HG03039 (cell line): ENCODE results near the gene CENPA.
"Not testable (repeated sequence)": the region's sequence is repeated elsewhere in the genome, so short reads cannot be mapped to it uniquely, and the experiment has no call there.

ENCODE experiments used
- ATAC-seq: cut with Tn5 transposase; IDR thresholded peaks from one replicate; pipeline ENCODE4 v1.9.1; 2021; ENCODE audit warnings: mild to moderate bottlenecking, moderate library complexity; ENCODE audit not compliant: unreplicated experiment

Gene CENPA

DNA sequence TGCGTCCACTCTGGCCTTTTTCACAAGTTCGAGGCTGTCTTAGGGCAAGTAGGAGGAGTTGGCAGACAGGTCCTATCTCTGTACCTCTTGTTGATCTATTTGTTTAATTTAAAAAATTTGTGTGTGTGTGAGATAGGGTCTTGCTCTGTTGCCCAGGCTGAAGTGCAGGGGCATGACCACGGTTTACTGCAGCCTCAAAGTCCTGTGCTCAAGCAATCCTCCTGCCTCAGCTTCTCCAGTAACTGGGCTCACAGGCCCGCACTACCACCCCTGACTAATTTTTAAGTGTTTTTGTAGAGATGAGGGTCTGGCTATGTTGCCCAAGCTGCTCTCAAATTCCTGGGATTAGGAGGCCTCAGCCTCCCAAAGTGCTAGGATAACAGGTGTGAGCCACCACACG, 26.0 kb upstream of the CENPA start:
- no peak for ATAC-seq

DNA sequence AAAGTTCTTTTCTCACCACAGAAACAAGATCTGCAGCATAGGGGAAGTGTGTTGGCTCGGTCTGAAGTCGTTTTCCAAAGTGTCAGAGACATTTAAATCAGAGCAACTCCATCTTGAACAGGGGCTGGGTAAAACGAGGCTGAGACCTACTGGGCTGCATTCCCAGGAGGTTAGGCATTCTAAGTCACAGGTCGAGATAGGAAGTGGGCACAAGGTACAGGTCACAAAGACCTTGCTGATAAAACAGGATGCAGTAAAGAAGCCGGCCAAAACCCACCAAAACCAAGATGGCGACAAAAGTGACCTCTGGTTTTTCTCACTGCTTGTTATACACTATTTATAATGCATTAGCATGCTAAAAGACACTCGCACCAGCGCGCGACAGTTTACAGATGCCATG, 24.9 kb upstream of the CENPA start:
- ATAC-seq, result not testable (repeated sequence)

DNA sequence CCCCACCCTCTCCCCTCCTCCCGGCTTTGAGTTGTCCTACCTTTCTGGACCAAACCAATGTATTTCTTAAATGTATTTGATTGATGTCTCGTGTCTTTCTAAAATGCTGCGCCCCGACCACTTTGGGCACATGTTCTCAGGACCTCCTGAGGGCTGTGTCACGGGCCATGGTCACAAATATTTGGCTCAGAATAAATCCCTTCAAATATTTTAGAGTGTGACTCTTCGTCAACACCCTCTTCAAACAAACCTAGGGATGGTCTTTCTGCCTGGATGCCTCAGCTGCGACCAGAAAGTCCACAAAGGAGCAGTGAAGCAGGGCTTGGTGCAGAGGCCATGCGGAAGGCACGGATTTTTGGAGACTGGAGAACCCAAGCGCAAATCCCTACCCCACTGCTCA, 22.8 kb upstream of the CENPA start:
- no peak for ATAC-seq

- peak; percentile 78 for ATAC-seq
These were observed 21.6 kb upstream of the CENPA start, which contains the start of gene SLC35F6 for GRCh38 chr2:26764078-26764887. Gene SLC35F6, plus strand, starts transcription at chr2:26764284. Its CDS starts 66 bp downstream, at chr2:26764350.

DNA sequence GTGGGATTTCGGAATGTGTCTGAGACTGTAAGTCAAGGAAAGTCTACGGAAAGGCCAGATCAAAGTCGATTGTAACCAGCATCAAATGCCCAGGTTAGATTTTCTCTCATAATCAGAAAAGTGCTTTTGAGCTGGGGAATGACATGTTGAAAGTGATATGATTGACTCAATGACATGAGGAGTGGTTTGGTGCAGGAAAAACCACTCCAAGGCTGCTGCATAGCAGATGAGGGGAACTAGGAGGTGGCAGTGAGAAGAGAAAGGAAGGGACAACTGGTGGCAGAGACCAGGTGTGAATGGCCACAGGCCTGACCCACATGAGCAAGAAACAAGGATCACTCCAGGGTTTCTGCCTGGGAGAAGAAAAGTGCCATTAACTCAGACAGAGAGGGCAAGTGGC, 20.9 kb upstream of the CENPA start:
- no peak for ATAC-seq

DNA sequence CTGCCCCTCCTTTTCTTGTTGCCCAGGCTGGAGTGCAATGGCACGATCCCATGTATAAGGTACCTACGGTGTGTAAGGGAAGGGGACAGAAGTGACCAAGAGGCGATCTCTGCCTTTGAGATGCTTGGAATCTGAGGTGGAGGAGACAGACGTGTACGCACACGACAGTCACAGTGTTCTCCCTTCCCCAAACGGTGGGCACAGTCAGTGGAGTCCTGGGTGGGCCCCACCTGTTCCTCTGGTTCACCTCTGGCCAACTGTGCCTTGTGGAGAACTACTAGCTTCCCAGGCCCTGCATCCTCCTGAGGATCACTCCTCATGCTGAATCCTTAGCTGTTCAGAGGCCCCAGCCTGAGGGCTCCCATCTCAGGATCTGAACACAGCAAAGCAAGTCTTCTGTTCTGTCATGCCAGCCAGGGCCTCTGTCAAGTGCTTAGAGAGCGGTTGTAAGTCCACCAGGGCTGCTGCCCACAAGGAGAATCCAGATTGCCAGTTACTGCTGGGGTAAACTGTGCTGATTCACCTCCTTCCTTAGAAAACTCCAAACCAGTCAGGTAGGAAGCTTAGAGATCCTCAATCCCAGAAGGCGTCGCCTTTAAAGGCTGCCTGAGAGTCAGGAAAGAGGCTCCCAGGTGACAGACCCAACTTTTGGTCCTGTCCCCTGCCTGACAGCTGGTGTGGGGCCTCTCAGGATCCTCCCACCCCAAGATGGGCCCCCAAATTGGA, 20.2 kb upstream of the CENPA start:
- ATAC-seq, result no peak

DNA sequence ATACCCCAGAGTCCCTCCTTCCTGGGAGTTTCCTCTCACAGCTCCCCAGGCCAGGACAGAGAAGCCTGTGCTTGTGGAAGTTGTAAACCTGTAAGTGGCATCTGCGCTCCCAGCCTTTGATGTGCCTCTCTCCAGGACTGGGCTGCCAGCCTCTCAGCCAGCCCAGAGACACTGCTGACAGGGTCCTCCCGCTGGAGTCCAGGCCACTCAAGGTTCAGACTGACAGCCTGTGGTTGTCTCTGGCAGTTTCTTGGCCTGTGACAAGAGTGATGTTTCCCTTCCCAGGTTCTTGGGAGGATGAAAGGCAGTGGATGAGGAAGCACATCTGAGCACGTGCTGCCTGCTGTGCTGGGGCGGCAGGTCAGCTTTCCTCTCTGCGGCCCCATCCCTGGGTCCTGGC, 18.7 kb upstream of the CENPA start:
- ATAC-seq, result no peak

DNA sequence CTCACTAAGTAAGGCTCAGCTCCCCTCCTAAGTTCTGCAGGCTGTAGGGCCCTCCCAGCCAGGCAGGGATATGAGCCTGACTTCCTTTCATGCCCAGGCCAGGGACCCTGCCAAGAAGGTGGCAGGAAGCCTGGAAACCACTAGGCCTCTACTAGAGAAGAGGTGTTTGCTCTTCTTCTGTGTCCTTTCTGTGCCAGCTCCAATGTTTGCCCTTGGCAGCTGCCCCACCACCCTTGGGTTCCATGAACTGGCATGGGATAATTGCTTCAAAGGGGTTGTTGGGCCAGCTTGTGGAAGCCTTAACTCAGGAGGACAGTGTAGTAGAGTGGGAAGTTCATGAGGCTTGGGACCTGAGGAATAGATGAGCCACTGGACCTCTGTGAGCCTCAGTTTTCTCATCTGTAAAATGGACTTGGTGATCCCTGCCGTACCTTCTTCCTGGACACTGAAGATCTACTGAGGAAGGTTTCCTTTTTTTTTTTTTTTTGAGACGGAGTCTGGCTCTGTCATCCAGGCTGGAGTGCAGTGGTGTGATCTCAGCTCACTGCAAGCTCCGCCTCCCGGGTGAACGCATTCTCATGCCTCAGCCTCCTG, 17.9 kb upstream of the CENPA start:
- no peak for ATAC-seq

GRCh38 chr2:26768759-26769088, 17.1 kb upstream of the CENPA start:
- ATAC-seq, result no peak

GRCh38 chr2:26769089-26769761, 16.6 kb upstream of the CENPA start:
- no peak for ATAC-seq

- no peak for ATAC-seq
These were observed 14.8 kb upstream of the CENPA start for GRCh38 chr2:26770986-26771586.

GRCh38 chr2:26772064-26773001, 13.5 kb upstream of the CENPA start:
- ATAC-seq, result no peak

DNA sequence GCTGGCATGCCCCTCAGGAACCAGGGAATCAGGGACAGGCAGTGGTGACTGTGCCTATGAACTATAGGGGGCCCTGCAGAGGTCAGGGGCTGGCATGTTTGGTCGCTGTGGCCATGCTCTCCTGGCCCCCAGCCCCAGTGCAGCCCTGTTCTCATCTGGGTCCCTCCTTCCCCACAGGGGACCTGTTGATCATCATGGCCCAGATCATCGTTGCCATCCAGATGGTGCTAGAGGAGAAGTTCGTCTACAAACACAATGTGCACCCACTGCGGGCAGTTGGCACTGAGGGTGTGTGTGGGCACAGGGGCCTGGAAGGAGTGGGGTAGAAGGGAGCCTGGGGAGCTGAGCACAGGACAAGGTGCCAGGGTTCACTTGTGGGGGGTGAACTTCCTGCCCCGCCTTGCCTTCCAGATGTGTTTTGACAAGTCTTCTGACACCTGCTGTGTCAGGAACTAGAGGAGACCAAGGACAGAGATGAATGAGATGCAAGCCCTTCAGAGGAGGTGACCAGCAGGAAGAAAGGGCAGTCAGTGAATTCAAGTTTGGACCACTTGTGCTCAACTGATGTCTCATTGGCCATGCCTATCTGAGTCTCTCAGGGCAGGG, 9.6 kb upstream of the CENPA start:
- no peak for ATAC-seq

GRCh38 chr2:26778098-26778497, 7.8 kb upstream of the CENPA start:
- no peak for ATAC-seq

DNA sequence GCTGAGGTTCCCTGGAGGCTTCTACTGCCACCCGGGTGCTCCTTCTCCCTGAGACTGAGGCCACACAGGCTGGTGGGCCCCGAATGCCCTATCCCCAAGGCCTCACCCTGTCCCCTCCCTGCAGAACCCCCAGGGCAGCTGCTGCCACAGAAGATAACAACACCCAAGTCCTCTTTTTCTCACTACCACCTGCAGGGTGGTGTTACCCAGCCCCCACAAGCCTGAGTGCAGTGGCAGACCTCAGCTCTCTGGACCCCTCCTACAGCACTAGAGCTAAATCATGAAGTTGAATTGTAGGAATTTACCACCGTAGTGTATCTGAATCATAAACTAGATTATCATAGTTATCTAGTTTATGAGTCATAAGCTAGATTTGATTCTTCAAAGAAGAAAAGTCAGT, 7.3 kb upstream of the CENPA start:
- ATAC-seq, result no peak

- no peak for ATAC-seq
These were observed 5.6 kb upstream of the CENPA start for GRCh38 chr2:26780203-26780760.

DNA sequence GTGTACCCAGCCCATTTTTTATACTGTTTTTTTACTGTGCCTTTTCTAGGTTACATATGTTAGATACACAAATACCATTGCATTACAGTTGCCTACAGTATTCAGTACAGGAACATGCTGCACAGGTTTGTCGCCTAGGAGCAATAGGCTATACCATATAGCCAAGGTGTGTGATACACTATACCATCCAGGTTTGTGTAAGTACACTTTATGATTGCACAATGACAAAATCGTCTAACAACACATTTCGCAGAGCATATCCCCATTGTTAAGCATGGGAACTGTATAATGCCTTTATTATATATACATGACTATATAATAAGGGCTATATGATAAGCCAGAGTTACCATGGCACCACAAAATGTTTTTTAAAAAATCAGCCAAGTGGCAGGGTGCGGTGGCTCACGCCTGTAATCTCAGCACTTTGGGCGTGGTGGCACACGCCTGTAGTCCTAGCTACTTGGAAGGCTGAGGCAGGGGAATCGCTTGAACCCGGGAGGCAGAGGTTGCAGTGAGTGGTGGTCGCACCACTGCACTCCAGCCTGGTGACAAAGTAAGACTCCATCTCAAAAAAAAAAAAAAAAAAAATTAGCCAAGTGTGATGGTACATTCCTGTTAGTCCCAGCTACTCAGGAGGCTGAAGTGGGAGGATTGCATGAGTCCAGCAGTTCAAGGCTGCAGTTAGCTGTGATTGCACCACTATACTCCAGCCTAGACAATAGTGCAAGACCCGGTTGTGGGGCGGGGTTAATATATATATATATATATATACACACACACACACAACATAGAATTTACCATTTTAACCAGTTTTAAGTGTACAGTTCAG, 2.8 kb upstream of the CENPA start:
- no peak for ATAC-seq

GRCh38 chr2:26784570-26785234, 1.2 kb upstream of the CENPA start:
- ATAC-seq, result no peak
